ENCODE data around the gene OR10H1.

OR10H1 gene

GRCh38 chr19:15769586-15769985 lies 45.9 kb downstream of the OR10H1 start:
- no peak for DNase-seq

GRCh38 chr19:15759962-15760565 lies 55.4 kb downstream of the OR10H1 start:
- DNase-seq, result no peak

GRCh38 chr19:15758379-15758778 lies 57.1 kb downstream of the OR10H1 start:
- DNase-seq, result no peak

Data from NCI-H146 (cell line).